GM19324 (cell line): ENCODE data around the gene KCNIP3.
"Not testable (repeated sequence)": the region's sequence is repeated elsewhere in the genome, so short reads cannot be mapped to it uniquely, and the experiment has no call there.

Experiments used
- ATAC-seq: cut with Tn5 transposase; IDR thresholded peaks from one replicate; pipeline ENCODE4 v1.9.1; 2021; ENCODE audit warnings: mild to moderate bottlenecking, moderate library complexity; ENCODE audit not compliant: unreplicated experiment, low FRiP score

KCNIP3 gene

DNA sequence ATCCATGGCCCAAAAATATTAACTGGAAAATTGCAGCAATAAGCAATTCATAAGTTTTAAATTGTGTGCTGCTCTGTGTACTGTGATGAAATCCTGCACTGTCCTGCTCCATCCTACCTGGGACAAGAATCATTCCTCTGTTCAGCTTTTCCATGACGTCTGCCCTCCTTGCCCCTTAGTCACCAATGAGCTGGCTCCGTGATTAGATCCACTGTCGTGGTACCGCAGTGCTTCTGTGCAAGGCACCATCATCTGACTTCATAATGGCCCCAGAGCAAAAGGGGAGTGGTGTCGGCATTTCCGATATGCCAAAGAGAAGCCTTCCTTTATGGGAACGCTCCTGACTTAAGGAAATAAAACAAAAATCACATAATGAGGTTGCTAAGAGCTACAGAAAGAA lies 101.9 kb downstream of the KCNIP3 start:
- ATAC-seq: no peak

DNA sequence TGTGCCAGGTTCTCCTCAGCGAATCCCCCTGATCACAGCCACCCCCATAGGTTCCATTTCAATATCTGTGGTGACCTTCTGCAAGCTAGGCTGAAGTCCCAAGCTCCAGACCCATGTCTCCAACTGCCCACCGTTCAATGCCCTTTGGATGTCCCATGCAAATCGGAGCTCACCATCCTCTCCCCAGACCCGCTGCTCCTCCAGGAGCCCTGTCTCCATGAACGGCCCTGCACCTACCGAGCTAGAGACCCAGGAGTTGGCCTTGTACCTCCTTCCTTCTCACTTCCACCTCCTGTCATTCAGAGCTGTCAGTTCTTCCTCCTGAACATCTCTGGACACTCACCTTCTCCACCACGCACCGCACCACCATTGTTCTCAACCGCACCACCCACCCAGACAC lies 104.3 kb downstream of the KCNIP3 start:
- no peak for ATAC-seq

DNA sequence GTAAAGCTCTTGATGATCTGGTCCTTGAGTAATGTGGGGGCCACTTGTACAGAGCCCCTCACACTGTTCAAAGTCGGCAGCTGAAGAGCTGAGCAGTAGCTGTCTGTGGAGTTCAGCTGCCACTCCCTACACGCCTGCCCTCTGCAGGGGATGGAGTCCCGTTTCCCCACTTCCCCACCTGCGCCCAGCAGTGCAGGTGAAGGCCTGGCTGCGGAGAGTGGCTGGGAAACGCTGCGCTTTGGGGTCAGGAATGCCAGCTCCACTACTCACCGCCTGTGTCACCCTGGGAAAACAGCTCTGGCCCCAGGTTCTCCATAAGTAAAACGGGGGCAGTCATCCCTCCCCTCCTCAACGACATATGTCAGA lies 104.8 kb downstream of the KCNIP3 start:
- not testable (repeated sequence) for ATAC-seq

DNA sequence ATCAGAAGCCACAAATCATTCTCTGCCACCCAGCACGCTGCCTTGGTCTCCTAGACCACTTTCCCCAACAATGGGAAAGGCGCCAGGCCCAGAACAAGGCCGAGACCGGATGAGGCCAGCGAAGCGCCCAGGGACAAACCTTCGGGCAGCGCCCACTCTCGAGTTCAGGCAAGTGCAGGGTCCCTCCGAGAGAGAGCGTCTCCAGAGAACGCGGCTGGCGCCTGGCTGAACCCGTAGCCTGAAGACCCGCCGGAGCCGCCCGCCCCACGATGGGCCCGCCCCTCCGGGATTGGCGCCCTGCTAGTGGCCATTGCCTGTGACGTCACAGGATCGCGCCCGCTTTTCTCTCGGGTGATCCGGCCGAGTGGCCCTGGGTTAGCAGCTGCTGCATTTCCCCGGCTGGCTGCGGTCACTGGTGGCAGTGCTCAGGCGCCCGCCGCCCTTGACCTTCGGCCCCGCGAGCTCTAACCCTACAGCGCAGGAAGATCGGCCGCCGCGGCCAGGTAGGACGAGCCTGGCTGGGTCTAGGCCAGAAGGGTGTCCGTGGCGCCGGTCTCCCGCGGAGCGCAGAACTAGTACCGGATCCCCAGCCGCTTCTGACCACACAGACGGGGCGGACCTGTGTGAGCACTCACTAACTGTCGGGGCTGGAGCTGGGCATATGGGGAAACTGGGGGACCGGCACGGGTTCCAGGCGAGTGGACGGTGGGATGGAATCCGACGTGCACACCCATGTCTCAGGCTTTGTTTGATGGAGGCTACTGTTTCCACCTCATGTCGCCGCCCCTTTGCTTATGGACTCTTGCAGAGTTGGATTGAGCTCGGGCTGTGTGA lies 105.4 kb downstream of the KCNIP3 start, which contains the start of gene FAHD2A:
FAHD2A (plus strand) TSS at position 339 of the 834 bp plus-strand sequence. CDS start 2,851 bp downstream, outside the sequence.
- ATAC-seq: peak; percentile 95

DNA sequence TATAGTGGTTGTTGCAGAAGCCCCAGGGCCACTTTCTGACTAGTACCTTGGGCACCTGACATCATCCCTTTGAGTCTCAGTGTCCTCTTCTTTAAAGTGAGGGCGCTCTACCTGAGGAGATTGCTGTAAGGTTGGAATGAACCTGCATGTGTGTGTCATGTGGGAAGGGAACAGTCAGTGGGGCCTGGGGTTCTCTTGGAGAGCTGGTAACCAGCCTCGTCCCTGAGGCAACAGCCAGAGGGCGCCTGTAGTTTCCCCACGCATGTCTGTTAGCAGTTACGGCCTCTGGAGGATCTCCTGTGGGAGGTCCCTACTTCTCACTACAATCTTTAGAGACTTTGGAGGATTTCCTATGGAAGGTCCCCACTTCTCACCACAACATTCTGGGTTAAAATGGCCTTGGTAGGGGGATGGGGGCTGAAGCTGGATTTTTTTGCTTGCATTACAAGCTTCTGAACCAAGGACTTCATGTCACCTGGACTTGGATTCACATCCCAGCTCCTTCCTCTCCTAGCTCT lies 106.1 kb downstream of the KCNIP3 start:
- ATAC-seq: peak; percentile 17

DNA sequence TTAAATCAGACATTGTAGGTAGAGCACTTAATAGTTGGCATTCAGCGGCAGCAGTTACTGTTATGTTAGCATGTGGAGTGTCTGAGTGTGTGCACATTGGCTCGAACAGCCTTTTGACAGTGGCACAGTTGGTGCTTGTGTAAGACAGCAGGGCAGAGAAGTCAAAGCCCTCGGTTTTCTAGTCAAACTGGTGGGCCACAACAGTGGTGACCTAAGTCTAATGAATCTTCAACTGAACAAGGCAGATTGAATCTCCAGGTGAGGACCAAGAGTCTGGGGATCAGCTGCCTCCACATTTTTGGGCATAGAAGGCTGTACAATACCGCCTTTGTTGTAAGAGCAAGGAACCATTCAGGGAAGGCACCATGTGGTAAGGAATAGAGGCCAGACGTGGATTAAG lies 106.7 kb downstream of the KCNIP3 start:
- not testable (repeated sequence) for ATAC-seq

DNA sequence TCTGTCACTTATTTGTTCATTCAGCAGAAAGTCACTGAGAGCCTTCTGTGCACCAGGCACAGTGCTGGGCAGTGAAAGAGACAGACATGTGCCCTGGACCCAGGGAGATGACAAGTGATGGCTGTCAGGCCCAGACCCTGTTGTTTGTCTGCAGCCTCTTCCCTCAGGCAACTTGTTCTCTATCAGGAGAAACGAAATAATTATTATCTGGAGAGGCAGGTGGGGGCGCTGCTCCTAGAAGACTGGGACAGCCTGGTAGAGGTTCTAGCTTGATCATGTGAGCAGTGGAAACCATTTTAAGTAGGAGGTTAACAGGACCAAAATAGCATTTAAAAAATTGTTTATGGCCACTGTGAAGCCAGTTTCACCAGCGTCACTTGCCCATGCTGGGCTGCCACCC lies 107.5 kb downstream of the KCNIP3 start:
- ATAC-seq: not testable (repeated sequence)

DNA sequence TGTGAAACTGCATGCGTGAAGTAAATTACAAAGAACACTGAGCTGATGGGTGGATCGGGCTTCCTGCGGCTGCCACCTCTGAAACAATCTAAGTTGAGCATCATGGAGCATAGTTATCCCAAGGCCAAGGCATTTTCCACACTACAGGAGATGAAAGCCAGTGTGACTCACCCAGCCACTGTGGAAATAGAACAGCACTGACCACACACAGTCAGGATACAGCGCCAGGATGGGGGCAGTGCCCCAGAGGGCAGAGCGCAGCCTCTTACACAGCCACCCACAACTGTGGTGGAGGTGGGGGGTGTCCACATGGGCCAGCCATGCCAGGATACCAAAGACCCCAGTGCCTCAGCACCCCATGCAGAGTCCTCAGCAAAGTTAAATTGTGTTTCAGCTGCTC lies 114.1 kb downstream of the KCNIP3 start:
- not testable (repeated sequence) for ATAC-seq

DNA sequence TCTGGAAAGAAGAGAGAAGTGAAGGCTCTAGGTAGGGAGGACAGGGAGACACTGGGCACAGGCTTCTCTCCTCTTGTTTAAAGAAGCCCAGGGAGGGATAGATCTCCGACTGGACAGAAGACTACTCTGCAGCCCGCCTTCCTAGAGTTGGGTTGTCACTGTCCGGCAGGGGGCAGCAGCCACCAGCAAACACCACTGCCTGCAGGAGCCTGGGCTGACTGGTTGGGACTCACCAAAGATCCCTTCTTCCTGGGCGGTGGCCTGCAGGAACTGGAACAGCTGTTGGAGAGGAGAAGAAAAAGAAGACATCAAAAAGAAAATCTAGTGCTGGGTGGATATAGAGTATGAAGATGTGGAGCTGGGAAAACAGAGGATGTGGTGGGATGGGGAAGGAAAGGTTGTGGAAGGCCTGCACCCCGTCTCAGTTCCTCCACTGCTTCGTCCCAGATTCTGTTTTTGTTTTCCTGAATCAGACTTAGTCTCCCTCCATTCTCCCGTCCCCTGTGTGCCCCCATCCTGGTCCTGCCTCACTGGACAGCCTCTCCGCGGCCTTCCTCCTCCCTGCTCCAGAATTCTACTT lies 117.0 kb downstream of the KCNIP3 start:
- ATAC-seq: peak; percentile 70

DNA sequence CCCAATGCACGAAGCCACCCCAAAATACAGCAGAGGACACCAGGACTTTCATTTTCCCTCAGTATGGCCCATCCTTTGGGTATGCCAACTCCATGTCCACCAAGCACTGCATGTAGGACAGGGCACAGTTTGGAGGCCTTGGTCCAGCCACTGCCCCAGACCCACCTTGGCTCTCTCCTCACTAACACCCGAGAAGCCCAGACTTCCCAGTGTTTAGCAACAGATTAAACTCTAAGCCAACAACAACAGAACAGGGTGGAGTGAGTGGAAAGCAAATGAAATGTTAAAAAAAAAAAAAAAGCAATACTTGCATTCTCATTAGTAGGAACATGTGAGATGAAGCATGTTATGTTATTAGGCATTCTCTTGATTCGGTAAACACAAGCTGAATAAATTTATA lies 118.0 kb downstream of the KCNIP3 start:
- ATAC-seq: not testable (repeated sequence)

DNA sequence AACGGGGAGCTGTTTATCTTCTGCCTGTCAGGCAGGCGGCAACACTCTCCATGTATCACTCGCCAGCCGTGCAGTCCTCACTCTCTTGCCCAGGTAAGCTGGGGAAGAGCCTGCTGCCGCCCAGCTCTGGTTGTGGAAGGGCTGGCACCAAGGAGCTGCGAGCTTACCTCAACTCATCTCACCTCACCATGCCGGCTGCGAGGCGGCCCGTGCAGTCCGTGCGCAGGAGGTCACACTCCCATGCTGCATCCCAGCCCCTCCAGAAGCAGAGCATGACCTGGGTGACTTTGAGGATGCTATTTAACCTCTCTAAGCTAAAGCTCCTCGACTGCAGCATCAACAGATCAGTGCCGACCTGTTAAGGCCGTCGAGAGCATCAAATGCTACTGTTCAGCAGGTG lies 118.4 kb downstream of the KCNIP3 start:
- ATAC-seq: not testable (repeated sequence)

DNA sequence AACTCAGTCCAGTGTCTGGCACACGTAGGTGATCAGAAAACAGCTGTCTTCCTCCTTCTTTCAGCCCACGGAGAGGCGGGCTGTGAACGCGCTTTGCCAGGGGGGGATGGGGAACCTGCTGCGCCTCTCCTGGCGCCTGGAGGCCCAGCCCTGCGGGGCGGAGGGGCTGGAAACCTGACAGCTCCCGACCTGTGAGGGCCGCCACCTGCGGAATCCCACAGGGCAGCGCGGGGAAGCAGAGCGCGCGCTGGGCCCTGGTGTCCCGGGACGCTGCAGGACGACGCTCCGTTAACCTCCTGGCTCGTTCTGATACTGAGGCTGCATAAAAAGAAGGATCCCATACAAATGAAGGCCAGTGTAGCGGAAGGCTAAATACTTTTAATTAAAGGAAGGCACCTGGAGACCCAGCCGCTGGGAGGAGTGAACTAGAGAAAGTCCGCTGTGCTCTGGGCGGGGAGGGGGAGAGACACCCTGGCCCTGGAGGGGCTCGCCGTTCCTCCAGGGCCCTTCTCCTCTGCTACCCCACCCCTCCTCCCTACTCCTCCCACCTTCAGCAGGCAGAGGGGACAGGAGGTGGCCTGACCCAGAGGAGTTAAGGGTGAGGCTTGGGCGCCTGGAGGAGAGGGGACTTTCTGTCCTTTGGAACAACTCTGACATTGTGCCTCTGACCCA lies 130.2 kb downstream of the KCNIP3 start:
- not testable (repeated sequence) for ATAC-seq

DNA sequence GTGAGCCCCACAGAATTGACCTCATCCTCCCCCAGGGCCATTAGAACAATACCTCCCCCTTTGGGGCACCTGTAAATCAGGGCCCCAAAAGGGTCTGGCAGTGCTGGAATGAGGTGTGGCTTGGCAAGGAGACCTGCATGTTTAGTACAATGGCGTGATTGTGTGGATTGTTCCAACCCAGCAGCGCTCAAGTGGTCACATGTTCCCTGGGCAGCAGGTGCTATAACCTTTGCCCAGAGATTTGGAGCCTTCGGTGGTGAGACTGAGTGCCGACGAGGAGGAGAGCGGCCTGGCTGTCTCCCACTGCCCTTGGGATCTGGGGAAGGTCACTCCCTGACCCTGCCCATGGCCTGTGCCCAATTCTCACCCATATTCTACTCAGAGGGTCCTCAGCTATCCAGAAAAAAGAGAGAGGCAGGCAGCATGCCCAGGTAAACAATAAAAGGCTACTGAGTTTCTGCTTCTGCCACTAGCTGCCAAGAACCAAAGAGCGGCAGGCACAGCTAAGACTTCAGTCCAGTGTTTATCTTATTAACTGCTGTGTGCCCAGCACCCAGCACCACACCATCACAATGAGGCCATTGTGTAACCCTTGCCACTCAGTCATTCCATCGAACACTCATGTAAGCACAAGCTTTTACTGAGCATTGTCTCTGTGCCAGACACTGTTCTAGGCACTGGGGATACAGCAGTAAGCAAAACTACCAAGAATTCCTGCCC lies 132.8 kb downstream of the KCNIP3 start:
- not testable (repeated sequence) for ATAC-seq

DNA sequence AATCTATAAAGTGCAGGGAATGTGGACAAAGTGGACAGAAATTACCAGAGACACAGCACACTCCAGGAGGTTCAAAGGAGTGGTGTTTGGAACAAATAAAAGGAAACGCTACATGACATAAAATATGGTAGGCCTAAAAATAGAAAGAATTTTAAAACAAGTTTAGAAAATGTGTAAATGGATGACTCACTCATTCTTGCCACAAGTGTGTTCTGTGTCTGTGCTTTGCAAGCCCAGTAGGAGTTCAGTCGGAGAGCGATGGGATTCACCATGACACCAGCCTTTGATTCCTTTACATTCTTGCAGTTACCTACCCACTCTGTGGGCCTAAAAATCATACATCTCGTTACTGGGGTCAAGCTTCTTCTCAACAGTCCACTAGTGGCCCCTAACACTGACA lies 136.2 kb downstream of the KCNIP3 start:
- ATAC-seq: not testable (repeated sequence)

DNA sequence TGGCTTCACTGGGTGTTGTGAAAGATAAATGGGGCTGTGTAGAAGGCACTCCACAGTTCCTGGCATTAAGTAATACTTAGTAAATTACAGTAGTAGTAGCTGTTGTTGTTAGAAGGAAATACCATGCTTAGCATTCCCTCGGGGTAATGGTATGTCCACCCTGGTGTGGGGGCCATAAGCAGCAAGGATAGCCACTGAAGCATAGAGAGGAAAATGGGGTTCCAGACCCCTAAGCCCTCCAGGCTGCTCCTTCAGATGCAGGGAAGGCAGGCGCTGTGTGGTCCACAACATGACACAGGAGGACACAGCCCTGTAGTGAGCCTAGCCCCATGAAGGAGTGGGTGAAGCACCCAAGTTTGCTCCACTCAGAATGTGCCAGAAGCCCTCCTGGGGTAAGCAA lies 136.8 kb downstream of the KCNIP3 start:
- ATAC-seq: not testable (repeated sequence)

DNA sequence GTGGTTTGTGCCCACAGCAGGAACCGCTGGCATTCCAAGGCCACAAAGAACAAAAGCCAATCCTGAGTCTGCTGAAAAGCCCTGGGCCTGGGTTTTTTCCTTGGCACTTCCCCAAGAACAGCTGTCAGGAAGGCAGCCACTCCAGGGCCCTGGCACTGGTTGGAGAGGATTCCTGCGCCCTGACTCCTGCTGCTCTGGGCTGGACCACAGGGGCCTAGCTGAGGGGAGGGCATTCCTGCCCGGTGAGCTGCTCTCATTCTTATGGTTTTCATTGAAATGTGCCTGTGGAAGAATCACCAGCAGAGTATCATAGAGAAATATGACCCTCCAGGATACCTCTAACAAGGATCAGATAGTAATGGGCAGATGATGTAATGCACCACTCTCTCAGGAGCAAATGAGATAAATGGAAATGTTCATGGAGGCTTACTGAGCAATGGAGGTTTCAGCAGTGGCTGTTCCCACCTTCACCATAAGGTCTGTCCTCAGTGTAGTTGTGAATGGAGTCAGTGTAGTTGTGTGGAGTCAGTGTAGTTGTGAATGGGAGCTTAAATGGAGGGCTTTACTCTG lies 137.4 kb downstream of the KCNIP3 start:
- ATAC-seq: not testable (repeated sequence)

DNA sequence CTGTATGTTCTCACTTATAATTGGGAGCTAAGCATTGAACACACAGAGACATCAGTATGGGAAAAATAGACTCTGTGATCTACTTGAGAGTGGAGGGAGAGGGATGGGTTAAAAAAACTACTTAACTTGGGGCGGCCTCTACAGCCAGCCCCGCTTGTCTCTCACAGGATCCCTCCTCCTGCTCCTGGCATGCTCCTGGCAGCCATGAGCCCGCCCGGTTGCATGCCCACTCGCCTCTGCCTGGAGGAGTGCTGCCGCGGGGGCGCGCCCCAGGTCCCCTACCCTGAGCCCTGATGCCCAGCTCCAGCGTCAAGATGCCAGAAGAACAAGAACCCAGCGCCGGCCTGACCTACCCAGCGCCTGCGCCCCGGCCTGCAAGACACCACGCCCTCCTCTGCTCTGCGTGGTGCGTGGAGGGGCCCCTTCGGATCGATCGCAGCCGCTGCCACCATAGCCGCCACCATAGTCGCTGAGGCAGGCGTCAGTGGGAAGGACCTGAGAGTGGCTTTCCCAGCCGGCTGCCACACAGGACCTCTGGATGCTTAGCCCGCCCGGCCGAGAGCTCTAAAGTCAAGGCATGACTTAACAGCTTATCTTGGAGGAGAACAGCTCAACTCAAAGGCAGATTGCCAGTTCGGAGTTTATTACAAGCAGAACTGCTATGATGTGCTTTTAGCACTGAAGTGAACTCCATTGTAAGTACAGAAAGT lies 138.2 kb downstream of the KCNIP3 start:
- ATAC-seq: not testable (repeated sequence)
